GM23338 (cell line): ENCODE measurements around the gene SIRT2.

Source experiments
- EZH2 ChIP-seq: fragments of 200-600 bp; sonication (generic); IDR thresholded peaks from one replicate; pipeline ENCODE4 v1.8.0; 2017; ENCODE audit warnings: antibody characterized with exemption, mild to moderate bottlenecking, low read depth; ENCODE audit not compliant: unreplicated experiment
- EZH2phosphoT487 ChIP-seq: fragments of 200-600 bp; sonication (generic); IDR thresholded peaks from one replicate; pipeline ENCODE4 v1.8.1; 2018; ENCODE audit warnings: antibody characterized with exemption; ENCODE audit not compliant: unreplicated experiment
- JUNB ChIP-seq: IDR thresholded peaks from one replicate; pipeline ENCODE4 v1.6.1; 2016; ENCODE audit warnings: antibody characterized with exemption; ENCODE audit not compliant: unreplicated experiment
- POLR2AphosphoS5 ChIP-seq: IDR thresholded peaks from 2 replicates; pipeline ENCODE4 v1.6.1; 2016; ENCODE audit warnings: antibody characterized with exemption, low read depth
- TF ChIP-seq, protein P1 (sequence below), 2 experiments: fragments of 200-600 bp in 1 of 2; sonication (generic) in 1 of 2; conservative IDR thresholded peaks; 2 replicates each; pipeline versions ENCODE4 v1.5.1 to v1.6.1; 2016 to 2017; ENCODE audit warnings: antibody characterized with exemption in 2 of 2, low read depth in 2 of 2, mild to moderate bottlenecking in 2 of 2, moderate library complexity in 1 of 2
- TF ChIP-seq, protein P2 (sequence below): IDR thresholded peaks from one replicate; pipeline ENCODE4 v1.6.1; 2018; ENCODE audit warnings: antibody characterized with exemption; ENCODE audit not compliant: unreplicated experiment

DNA sequence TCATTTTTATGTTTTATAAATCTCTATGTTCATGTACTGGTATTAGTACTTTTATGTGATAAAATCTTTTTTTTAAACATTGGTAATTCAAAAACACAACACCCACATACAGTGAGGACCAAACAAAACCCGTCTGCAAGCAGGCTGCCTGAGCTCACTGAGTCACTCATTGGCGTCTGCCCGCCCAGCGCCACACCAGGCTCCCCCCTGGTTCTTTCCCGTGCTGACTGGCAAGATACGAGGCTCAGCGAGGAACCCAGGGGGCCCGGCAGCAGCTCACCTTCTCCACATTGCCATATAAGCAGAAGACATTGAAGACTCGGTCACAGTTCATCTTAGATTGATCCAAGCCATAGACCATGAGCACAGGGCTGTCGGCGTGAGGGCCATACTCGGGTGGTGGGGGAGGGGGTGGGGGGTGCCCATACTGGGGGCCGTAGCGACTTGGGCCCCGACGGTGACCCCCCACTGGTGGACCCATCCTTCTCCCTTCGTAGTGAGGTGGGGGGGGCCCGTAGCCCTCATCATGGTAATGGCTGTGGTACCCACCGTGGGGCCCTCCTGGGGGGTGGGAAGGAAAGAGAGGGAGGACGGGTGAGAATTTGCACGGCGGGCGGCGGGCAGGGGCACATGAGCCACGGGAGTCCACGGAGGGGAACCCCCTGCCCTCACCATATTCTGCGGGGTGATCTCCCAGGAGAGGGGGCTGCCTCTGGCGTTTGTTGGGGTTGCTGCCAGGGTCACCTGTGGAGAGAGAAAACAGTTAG is 59.4 kb downstream of the SIRT2 start:
- TF ChIP-seq, protein P1, sequence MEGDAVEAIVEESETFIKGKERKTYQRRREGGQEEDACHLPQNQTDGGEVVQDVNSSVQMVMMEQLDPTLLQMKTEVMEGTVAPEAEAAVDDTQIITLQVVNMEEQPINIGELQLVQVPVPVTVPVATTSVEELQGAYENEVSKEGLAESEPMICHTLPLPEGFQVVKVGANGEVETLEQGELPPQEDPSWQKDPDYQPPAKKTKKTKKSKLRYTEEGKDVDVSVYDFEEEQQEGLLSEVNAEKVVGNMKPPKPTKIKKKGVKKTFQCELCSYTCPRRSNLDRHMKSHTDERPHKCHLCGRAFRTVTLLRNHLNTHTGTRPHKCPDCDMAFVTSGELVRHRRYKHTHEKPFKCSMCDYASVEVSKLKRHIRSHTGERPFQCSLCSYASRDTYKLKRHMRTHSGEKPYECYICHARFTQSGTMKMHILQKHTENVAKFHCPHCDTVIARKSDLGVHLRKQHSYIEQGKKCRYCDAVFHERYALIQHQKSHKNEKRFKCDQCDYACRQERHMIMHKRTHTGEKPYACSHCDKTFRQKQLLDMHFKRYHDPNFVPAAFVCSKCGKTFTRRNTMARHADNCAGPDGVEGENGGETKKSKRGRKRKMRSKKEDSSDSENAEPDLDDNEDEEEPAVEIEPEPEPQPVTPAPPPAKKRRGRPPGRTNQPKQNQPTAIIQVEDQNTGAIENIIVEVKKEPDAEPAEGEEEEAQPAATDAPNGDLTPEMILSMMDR (conservative IDR thresholded peaks at IDR 0.05; ENCODE audit: low read depth in 2 of 2) = no peak
- TF ChIP-seq EZH2 (no peak), JUNB (no peak), POLR2AphosphoS5 (no peak), EZH2phosphoT487 (no peak)
- TF ChIP-seq, protein P2, sequence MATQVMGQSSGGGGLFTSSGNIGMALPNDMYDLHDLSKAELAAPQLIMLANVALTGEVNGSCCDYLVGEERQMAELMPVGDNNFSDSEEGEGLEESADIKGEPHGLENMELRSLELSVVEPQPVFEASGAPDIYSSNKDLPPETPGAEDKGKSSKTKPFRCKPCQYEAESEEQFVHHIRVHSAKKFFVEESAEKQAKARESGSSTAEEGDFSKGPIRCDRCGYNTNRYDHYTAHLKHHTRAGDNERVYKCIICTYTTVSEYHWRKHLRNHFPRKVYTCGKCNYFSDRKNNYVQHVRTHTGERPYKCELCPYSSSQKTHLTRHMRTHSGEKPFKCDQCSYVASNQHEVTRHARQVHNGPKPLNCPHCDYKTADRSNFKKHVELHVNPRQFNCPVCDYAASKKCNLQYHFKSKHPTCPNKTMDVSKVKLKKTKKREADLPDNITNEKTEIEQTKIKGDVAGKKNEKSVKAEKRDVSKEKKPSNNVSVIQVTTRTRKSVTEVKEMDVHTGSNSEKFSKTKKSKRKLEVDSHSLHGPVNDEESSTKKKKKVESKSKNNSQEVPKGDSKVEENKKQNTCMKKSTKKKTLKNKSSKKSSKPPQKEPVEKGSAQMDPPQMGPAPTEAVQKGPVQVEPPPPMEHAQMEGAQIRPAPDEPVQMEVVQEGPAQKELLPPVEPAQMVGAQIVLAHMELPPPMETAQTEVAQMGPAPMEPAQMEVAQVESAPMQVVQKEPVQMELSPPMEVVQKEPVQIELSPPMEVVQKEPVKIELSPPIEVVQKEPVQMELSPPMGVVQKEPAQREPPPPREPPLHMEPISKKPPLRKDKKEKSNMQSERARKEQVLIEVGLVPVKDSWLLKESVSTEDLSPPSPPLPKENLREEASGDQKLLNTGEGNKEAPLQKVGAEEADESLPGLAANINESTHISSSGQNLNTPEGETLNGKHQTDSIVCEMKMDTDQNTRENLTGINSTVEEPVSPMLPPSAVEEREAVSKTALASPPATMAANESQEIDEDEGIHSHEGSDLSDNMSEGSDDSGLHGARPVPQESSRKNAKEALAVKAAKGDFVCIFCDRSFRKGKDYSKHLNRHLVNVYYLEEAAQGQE = no peak
